ENCODE results near the gene CAMK1D. TPM values are rescaled to one million over a fixed set of nuclear protein-coding genes. Genes with fewer than 3 reads are reported as not detected.

Gene CAMK1D
- total RNA-seq, 1 donor from 2014 or later: 22.5 TPM

DNA sequence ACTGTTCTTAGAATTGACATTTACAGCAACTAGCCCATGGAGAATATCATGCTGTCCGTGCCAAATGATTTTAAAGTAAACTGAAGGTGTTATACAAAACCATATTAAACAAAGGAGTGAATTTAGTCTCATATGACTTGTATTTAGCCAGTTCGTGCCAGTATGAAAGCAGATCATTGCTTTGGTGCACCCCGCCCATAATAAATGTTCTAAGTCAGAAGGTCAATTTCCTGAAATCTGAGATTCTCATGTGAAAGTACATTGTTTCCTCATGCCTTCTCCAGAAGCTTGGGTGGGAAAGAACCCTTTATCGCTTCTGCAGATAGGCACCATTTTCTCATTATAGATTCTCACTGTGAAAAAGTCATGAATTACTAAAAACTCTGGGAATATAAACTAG lies 106.4 kb downstream of the CAMK1D start:
- ATAC-seq (no peak), DNase-seq (no peak)
- H3K27me3 ChIP-seq (ENCODE audit: low read depth): no peaks in the 10 kb centered on the region
- TF ChIP-seq, protein P1, sequence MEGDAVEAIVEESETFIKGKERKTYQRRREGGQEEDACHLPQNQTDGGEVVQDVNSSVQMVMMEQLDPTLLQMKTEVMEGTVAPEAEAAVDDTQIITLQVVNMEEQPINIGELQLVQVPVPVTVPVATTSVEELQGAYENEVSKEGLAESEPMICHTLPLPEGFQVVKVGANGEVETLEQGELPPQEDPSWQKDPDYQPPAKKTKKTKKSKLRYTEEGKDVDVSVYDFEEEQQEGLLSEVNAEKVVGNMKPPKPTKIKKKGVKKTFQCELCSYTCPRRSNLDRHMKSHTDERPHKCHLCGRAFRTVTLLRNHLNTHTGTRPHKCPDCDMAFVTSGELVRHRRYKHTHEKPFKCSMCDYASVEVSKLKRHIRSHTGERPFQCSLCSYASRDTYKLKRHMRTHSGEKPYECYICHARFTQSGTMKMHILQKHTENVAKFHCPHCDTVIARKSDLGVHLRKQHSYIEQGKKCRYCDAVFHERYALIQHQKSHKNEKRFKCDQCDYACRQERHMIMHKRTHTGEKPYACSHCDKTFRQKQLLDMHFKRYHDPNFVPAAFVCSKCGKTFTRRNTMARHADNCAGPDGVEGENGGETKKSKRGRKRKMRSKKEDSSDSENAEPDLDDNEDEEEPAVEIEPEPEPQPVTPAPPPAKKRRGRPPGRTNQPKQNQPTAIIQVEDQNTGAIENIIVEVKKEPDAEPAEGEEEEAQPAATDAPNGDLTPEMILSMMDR (IDR thresholded peaks at IDR 0.05): no peak
- intact Hi-C loops (cut with DNase I): no loop called here
- no peaks in the 10 kb centered on the region for H3K9me3 ChIP-seq
- no peak overlapping the region for H3K4me3 ChIP-seq
- H3K4me1 ChIP-seq: no peaks in the 10 kb centered on the region
- H3K27ac ChIP-seq: no peak overlapping the region
- H3K36me3 ChIP-seq: no peaks in the 10 kb centered on the region

DNA sequence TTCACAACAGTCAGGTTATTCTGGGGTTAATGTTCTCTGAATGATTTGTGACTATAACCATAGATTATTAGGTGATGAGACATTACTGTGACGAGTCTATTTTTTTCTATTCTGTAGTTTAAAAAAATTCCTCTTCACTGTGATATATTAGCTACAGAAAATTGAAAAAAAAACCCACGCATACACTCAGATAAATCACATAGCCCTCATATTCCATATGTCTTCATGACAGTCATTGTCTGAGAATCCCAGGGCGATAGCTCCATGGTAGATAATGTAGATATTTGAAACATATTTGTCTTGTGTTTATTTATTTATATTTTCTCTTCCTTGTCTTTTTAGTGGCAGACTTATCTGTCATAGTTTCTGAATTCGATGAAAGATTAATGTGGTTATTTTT lies 110.0 kb downstream of the CAMK1D start:
- TF ChIP-seq, protein P1 (IDR thresholded peaks at IDR 0.05): no peak
- intact Hi-C loops (cut with DNase I): no loop called here

DNA sequence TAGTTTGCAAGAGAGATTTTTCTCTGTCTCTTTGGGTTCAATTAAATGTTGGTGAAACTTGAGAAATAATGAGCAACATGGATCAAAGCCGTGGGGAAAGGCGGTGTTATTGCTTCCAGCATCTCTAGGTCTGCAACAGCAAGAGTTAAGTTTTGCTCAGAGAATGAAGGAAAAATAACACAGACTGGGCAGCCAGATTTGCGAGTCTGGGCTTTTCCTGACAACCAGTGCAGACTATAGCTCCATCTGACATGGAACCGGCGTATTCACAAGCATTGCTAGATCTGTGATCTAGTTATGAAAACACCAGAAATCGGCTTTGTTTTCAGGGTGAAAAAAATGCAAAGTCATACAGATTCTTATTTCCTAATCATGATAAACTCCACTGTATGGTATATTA lies 110.4 kb downstream of the CAMK1D start:
- DNase-seq: no peak
- no peak overlapping the region for H3K4me3 ChIP-seq

More for the DNA sequence above, 110.0 kb downstream of the CAMK1D start:
- DNase-seq: no peak
- Histone ChIP-seq H3K27ac (no peak overlapping the region), H3K36me3 (no peaks in the 10 kb centered on the region), H3K4me1 (no peaks in the 10 kb centered on the region), H3K4me3 (no peak overlapping the region), H3K27me3 (ENCODE audit: low read depth) (no peaks in the 10 kb centered on the region), H3K9me3 (no peaks in the 10 kb centered on the region)
- no peak for ATAC-seq

DNA sequence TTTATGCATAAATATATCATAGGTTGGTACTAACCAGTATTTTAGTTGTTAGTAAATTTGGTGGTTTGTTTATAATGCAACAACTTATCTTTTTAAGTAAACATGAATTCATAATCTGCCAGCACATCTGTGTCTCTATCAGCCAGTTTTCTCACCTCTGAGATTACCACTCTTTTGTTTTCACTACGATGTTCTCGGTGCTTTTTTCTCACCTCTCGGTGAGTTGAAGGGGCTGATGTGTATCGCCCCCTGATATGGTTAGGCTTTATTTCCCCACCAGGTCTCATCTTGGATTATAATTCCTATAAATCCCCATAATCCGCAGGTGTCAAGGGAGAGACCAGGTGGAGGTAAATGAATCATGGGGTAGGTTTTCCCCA lies 114.1 kb downstream of the CAMK1D start:
- ATAC-seq: no peak
- intact Hi-C loops (cut with DNase I): no loop called here
- Histone ChIP-seq H3K9me3 (no peaks in the 10 kb centered on the region), H3K27me3 (ENCODE audit: low read depth) (no peaks in the 10 kb centered on the region), H3K4me3 (no peak overlapping the region), H3K27ac (no peak overlapping the region), H3K36me3 (no peaks in the 10 kb centered on the region), H3K4me1 (no peaks in the 10 kb centered on the region)
- DNase-seq: no peak
- TF ChIP-seq, protein P1 (IDR thresholded peaks at IDR 0.05): no peak

More for the DNA sequence above, 110.4 kb downstream of the CAMK1D start:
- intact Hi-C loops (cut with DNase I): no loop called here
- H3K27ac ChIP-seq: no peak overlapping the region
- TF ChIP-seq, protein P1 (IDR thresholded peaks at IDR 0.05): no peak
- H3K9me3 ChIP-seq: no peaks in the 10 kb centered on the region
- no peaks in the 10 kb centered on the region for H3K36me3 ChIP-seq
- no peaks in the 10 kb centered on the region for H3K27me3 ChIP-seq (ENCODE audit: low read depth)
- no peak for ATAC-seq
- no peaks in the 10 kb centered on the region for H3K4me1 ChIP-seq

DNA sequence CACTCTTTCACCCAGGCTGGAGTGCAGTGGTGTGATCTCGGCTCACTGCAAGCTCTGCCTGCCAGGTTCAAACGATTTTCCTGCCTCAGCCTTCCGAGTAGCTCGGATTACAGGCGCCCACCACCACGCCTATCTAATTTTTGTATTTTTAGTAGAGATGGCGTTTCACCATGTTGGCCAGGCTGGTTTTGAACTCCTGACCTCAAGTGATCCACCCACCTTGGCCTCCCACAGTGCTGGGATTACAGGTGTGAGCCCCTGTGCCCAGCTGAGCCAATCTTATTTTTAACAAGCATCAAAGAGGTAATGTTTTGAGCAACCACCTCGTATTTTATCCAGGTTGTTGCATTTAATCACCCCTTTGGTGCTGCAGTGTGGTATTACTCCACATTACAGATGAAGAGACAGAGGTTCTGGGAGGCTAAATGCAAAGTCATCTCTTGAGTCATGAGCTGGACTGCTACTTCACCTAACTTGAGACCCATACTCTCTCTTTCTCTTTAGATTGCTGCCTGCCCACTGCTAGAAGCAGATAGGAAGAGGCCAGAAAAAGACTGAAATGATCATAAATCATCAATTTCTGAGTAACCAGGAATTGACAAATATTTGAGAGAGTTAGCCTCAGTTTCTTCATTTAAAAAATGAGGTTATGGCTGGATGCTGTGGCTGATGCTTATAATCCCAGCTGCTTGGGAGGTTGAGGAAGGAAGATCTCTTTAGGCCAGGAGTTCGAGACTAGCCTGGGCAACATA lies 116.2 kb downstream of the CAMK1D start:
- Histone ChIP-seq H3K9me3 (no peaks in the 10 kb centered on the region), H3K4me1 (no peaks in the 10 kb centered on the region), H3K4me3 (no peak overlapping the region), H3K27me3 (ENCODE audit: low read depth) (no peaks in the 10 kb centered on the region), H3K27ac (no peak overlapping the region), H3K36me3 (no peaks in the 10 kb centered on the region)
- intact Hi-C loops (cut with DNase I): no loop called here
- DNase-seq: no peak
- TF ChIP-seq, protein P1 (IDR thresholded peaks at IDR 0.05): no peak
- ATAC-seq: no peak
